Measurements from ENCODE around the gene ANK3. TPM values are rescaled to one million over a fixed set of nuclear protein-coding genes. Genes with fewer than 3 reads are reported as not detected.

ANK3 gene
- total RNA-seq, 2 donors from 2014 or later: 55.4 to 126 TPM

- Histone ChIP-seq H3K27ac (no peak overlapping the region), H3K4me1 (ENCODE audit: control insufficient read depth in 1 of 2, low read depth in 2 of 2) (no peaks in the 10 kb centered on the region), H3K27me3 (replicated peaks; ENCODE audit: insufficient read depth) (no peaks in the 10 kb centered on the region), H3K9me3 (no peaks in the 10 kb centered on the region), H3K4me3 (no peak overlapping the region), H3K36me3 (no peaks in the 10 kb centered on the region)
- no peak for TF ChIP-seq CTCF (IDR thresholded peaks at IDR 0.05)
- DNase-seq (ENCODE audit: low spot score) (no peak), ATAC-seq (ENCODE audit: insufficient number of reproducible peaks, low FRiP score, low read depth) (no peak)
These were observed 66.5 kb downstream of the ANK3 start for GRCh38 chr10:60323162-60323561.

GRCh38 chr10:60320666-60321065, 69.0 kb downstream of the ANK3 start:
- Histone ChIP-seq H3K9me3 (no peaks in the 10 kb centered on the region), H3K27ac (no peak overlapping the region), H3K27me3 (replicated peaks; ENCODE audit: insufficient read depth) (no peaks in the 10 kb centered on the region), H3K4me1 (ENCODE audit: control insufficient read depth in 1 of 2, low read depth in 2 of 2) (no peaks in the 10 kb centered on the region), H3K4me3 (no peak overlapping the region), H3K36me3 (no peaks in the 10 kb centered on the region)
- ATAC-seq (ENCODE audit: insufficient number of reproducible peaks, low FRiP score, low read depth): no peak
- no peak for DNase-seq (ENCODE audit: low spot score)
- TF ChIP-seq CTCF (IDR thresholded peaks at IDR 0.05): no peak

GRCh38 chr10:60316029-60316428, 73.6 kb downstream of the ANK3 start:
- DNase-seq (ENCODE audit: low spot score): no peak
- Histone ChIP-seq H3K36me3 (no peaks in the 10 kb centered on the region), H3K27me3 (replicated peaks; ENCODE audit: insufficient read depth) (no peaks in the 10 kb centered on the region), H3K4me3 (no peak overlapping the region), H3K4me1 (ENCODE audit: control insufficient read depth in 1 of 2, low read depth in 2 of 2) (peaks cover 0 to 6% of the 10 kb centered on the region in 2 donors), H3K9me3 (no peaks in the 10 kb centered on the region), H3K27ac (no peak overlapping the region)
- no peak for TF ChIP-seq CTCF (IDR thresholded peaks at IDR 0.05)
- ATAC-seq (ENCODE audit: insufficient number of reproducible peaks, low FRiP score, low read depth): no peak

GRCh38 chr10:60315311-60315710, 74.4 kb downstream of the ANK3 start:
- Histone ChIP-seq H3K36me3 (no peaks in the 10 kb centered on the region), H3K4me1 (ENCODE audit: control insufficient read depth in 1 of 2, low read depth in 2 of 2) (peaks cover 0 to 6% of the 10 kb centered on the region in 2 donors), H3K4me3 (no peak overlapping the region), H3K27ac (no peak overlapping the region), H3K27me3 (replicated peaks; ENCODE audit: insufficient read depth) (no peaks in the 10 kb centered on the region), H3K9me3 (no peaks in the 10 kb centered on the region)
- no peak for DNase-seq (ENCODE audit: low spot score)
- ATAC-seq (ENCODE audit: insufficient number of reproducible peaks, low FRiP score, low read depth): no peak
- no peak for TF ChIP-seq CTCF (IDR thresholded peaks at IDR 0.05)

- Histone ChIP-seq H3K9me3 (no peaks in the 10 kb centered on the region), H3K27ac (no peak overlapping the region), H3K4me1 (ENCODE audit: control insufficient read depth in 1 of 2, low read depth in 2 of 2) (peaks cover 0 to 6% of the 10 kb centered on the region in 2 donors), H3K27me3 (replicated peaks; ENCODE audit: insufficient read depth) (no peaks in the 10 kb centered on the region), H3K4me3 (no peak overlapping the region), H3K36me3 (no peaks in the 10 kb centered on the region)
- TF ChIP-seq CTCF (IDR thresholded peaks at IDR 0.05): no peak
- ATAC-seq (ENCODE audit: insufficient number of reproducible peaks, low FRiP score, low read depth): no peak
- no peak for DNase-seq (ENCODE audit: low spot score)
These were observed 75.4 kb downstream of the ANK3 start for GRCh38 chr10:60314069-60314940.

Data from thoracic aorta (tissue), 2 donors.